ENCODE data around the gene ABCB9.

GRCh38 chr12:122981036-122981471, 14.8 kb upstream of the ABCB9 start:
- TF ChIP-seq, protein P1, sequence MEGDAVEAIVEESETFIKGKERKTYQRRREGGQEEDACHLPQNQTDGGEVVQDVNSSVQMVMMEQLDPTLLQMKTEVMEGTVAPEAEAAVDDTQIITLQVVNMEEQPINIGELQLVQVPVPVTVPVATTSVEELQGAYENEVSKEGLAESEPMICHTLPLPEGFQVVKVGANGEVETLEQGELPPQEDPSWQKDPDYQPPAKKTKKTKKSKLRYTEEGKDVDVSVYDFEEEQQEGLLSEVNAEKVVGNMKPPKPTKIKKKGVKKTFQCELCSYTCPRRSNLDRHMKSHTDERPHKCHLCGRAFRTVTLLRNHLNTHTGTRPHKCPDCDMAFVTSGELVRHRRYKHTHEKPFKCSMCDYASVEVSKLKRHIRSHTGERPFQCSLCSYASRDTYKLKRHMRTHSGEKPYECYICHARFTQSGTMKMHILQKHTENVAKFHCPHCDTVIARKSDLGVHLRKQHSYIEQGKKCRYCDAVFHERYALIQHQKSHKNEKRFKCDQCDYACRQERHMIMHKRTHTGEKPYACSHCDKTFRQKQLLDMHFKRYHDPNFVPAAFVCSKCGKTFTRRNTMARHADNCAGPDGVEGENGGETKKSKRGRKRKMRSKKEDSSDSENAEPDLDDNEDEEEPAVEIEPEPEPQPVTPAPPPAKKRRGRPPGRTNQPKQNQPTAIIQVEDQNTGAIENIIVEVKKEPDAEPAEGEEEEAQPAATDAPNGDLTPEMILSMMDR (IDR thresholded peaks at IDR 0.05), result no peak
- no peak for TF ChIP-seq POLR2A (IDR thresholded peaks at IDR 0.05)

All from uterus (tissue), 2 donors.